Cortex of kidney (tissue), 1 donor: Measurements from ENCODE around the gene POLR3GL.
A peak's percentile ranks its signal among the peaks of the same experiment; 100 is the strongest.

Source experiments
- DNase-seq: peaks from one replicate; lab custom pipeline; 2025; lab: John Stamatoyannopoulos, UW

The POLR3GL gene

GRCh38 chr1:145992958-145993617, 28.6 kb downstream of the POLR3GL start:
- no peak for DNase-seq

GRCh38 chr1:145993618-145994390, 29.3 kb downstream of the POLR3GL start:
- DNase-seq, result no peak

- no peak for DNase-seq
Observed at GRCh38 chr1:145994391-145995120, 30.1 kb downstream of the POLR3GL start.

- no peak for DNase-seq
Observed at GRCh38 chr1:145995148-145995881, 30.8 kb downstream of the POLR3GL start.

- DNase-seq, result no peak
Observed at GRCh38 chr1:145995964-145996432, 31.5 kb downstream of the POLR3GL start.

GRCh38 chr1:145996433-145997015, 32.0 kb downstream of the POLR3GL start, which contains the start of gene TXNIP:
TSS of gene TXNIP (minus strand) at chr1:145996579. CDS start at chr1:145996266, 313 bp downstream.
- peak; percentile 40 for DNase-seq

GRCh38 chr1:145997016-145997717, 32.7 kb downstream of the POLR3GL start:
- DNase-seq, result no peak

- no peak for DNase-seq
Observed at GRCh38 chr1:145997718-145998023, 33.2 kb downstream of the POLR3GL start.

- DNase-seq, result no peak
Observed at GRCh38 chr1:145999321-146000024, 35.0 kb downstream of the POLR3GL start.

- no peak for DNase-seq
Observed at GRCh38 chr1:146001709-146002108, 37.2 kb downstream of the POLR3GL start.

- DNase-seq, result no peak
Observed at GRCh38 chr1:146007489-146008133, 43.1 kb downstream of the POLR3GL start.

GRCh38 chr1:146010126-146010738, 45.7 kb downstream of the POLR3GL start:
- DNase-seq, result no peak

GRCh38 chr1:146012703-146013558, 48.4 kb downstream of the POLR3GL start:
- DNase-seq, result no peak

- DNase-seq, result no peak
Observed at GRCh38 chr1:146013559-146013922, 49.1 kb downstream of the POLR3GL start.

GRCh38 chr1:146016891-146017290, 52.4 kb downstream of the POLR3GL start:
- DNase-seq, result no peak

- DNase-seq, result no peak
Observed at GRCh38 chr1:146019231-146020057, 55.0 kb downstream of the POLR3GL start.
